HG02759 (cell line): ENCODE data around the gene GNG12.

Experiments used
- ATAC-seq: cut with Tn5 transposase; IDR thresholded peaks from one replicate; pipeline ENCODE4 v1.9.1; 2021; ENCODE audit warnings: mild to moderate bottlenecking, moderate library complexity; ENCODE audit not compliant: unreplicated experiment

The GNG12 gene

GRCh38 chr1:67686267-67687197 lies 146.7 kb downstream of the GNG12 start:
- ATAC-seq, result peak; percentile 24

- ATAC-seq, result peak; percentile 23
These were observed 147.6 kb downstream of the GNG12 start for GRCh38 chr1:67685558-67686266.

GRCh38 chr1:67685067-67685557 lies 148.2 kb downstream of the GNG12 start, which contains the start of gene GADD45A:
Gene GADD45A, plus strand, starts transcription at chr1:67685201. Its CDS starts 294 bp downstream, at chr1:67685495.
- ATAC-seq, result peak; percentile 85

GRCh38 chr1:67684526-67685066 lies 148.7 kb downstream of the GNG12 start:
- no peak for ATAC-seq

- no peak for ATAC-seq
These were observed 149.3 kb downstream of the GNG12 start for GRCh38 chr1:67683766-67684525.

- no peak for ATAC-seq
These were observed 150.0 kb downstream of the GNG12 start for GRCh38 chr1:67683316-67683715.

GRCh38 chr1:67682659-67683197 lies 150.5 kb downstream of the GNG12 start:
- no peak for ATAC-seq

- ATAC-seq, result no peak
These were observed 152.8 kb downstream of the GNG12 start for GRCh38 chr1:67680486-67680885.

GRCh38 chr1:67679691-67680090 lies 153.6 kb downstream of the GNG12 start:
- no peak for ATAC-seq

- no peak for ATAC-seq
These were observed 155.3 kb downstream of the GNG12 start for GRCh38 chr1:67677930-67678329.

GRCh38 chr1:67677408-67677807 lies 155.9 kb downstream of the GNG12 start:
- ATAC-seq, result no peak

- ATAC-seq, result no peak
These were observed 156.3 kb downstream of the GNG12 start for GRCh38 chr1:67676946-67677345.

GRCh38 chr1:67676287-67676686 lies 157.0 kb downstream of the GNG12 start:
- ATAC-seq, result no peak

- ATAC-seq, result peak; percentile 57
These were observed 157.5 kb downstream of the GNG12 start for GRCh38 chr1:67675800-67676199.

- ATAC-seq, result no peak
These were observed 158.8 kb downstream of the GNG12 start for GRCh38 chr1:67674260-67675011.

GRCh38 chr1:67673468-67674201 lies 159.6 kb downstream of the GNG12 start:
- no peak for ATAC-seq

- no peak for ATAC-seq
These were observed 160.9 kb downstream of the GNG12 start for GRCh38 chr1:67672260-67672803.

- no peak for ATAC-seq
These were observed 164.6 kb downstream of the GNG12 start for GRCh38 chr1:67668660-67669059.

- no peak for ATAC-seq
These were observed 166.6 kb downstream of the GNG12 start for GRCh38 chr1:67666636-67667035.
